ENCODE data around the gene CFAP157. TPM values are rescaled to one million over a fixed set of nuclear protein-coding genes. Genes with fewer than 3 reads are reported as not detected.

Gene CFAP157
- total RNA-seq, result 0.51 TPM in 1 of 2 replicates, not detected in the other

DNA sequence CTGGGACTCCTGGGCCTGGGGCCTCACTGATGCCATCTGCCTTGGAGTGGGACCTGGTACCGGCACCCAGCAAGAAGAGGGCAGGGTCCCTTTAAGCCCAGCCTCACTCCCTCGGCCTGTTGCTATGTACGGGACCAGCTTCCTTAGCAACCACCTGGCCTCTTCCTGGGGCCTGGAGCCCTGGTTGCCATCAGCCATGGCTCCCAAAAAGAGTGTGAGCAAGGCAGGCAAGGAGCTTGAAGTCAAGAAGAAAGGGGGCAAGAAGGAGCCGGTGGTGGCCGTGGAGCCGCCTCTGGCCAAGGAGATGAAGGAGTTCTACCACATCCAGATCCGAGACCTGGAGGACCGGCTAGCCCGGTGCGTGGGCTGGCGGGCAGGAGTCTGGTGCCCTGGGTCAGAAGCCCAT lies at the start of gene CFAP157:
TSS of gene CFAP157 (plus strand) at position 153 of the 406 bp plus-strand sequence. CDS start at position 197, 44 bp downstream.

DNA sequence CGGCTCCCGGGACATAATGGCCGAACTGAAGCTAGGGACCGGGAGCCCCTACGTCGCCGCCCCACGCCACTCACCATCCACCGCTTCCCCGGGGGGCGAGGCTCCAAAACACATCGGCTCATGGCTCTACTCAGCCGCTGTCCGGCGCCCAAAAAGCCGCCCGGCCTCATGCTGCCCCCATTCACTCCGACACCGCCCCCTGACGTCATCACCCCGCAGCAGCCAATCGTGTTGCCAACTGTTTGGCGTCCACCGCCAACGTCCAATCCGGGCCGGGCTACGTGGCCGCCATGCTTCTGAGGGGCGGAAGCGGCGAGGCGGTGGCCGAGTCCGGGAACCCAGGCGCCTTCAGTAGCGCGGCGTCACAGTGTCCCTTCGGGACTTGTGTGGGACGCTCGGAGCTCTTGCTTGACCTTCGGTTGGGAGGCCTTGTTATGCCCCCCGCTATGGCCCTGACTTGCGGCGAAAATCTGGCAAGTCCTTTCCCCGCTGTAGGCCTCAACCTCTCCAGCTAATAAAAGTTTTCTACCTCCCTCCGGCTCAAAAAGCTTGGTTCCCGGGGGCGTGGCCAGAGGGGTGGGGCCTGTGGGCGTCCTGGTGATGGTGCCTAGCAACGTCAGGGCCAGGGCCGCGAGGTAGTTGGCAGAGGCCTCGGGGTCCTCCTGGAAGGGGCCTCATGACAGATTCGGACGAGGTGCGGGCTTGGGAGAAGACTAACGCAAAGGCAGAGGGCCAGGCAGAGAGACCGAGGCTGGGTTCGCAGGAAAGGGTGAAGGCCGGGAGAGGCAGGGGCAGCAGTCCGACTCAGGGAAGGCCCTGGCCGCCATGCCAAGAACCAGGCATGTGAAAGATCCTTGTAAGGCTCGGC lies 8.9 kb downstream of the CFAP157 start, which contains the start of the genes PTRH1 and TTC16:
TSS of gene PTRH1 (minus strand) at position 194 of the 868 bp plus-strand sequence. CDS start at position 170, 24 bp downstream.
TSS of gene TTC16 (plus strand) at position 610 of the 868 bp plus-strand sequence. CDS start at position 677, 67 bp downstream.

DNA sequence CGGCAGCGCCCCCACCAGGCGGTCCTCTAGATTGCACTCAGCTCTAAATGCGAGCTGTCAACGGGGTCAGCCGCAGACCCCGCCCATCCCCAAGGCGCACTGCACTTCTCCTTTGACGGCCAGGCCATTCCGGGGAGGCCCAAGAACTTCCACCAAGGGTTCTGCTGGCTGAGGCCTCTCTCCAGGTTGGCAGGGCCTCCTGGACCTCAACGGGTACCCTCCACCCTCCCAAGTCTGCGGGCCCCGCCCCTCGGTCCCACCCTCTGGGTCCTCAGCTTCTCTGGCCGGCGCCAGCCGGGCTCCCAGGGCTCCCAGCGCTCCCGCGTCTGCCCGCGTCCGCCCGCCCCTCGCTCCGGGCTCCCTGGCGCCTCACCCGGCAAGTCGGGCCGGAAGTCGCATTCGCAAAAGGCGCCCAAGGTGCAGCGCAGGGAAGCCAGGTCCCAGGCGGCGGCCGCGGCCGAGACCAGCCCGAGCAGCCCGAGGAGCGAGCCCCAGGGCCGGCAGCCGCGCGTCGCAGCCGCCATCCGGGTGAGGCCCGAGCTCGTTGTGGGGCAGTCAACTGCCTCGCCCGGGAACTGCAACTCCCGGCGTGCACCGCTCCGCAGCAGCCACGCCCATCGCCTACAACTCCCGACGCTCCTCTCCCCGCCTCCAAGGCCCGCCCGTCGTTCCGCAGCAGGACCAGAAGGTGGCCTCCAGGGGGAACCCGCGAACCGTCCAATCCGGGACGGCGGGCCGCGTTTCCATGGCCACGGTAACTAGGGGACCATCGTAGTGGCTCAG lies 28.1 kb downstream of the CFAP157 start, which contains the start of gene TOR2A:
TSS of gene TOR2A (minus strand) at position 548 of the 783 bp plus-strand sequence. CDS start at position 524, 24 bp downstream.

Other genes starting within 250 kb of the CFAP157 start
- gene STXBP1, start 94.7 kb upstream of the CFAP157 start, total RNA-seq, result 20.5 and 31.7 TPM in 2 replicates
- gene PTRH1, start 8.7 kb downstream of the CFAP157 start, total RNA-seq, result 12.0 and 22.5 TPM in 2 replicates
- gene TTC16, start 9.1 kb downstream of the CFAP157 start, total RNA-seq, result not detected in 2 replicates
- gene TOR2A, start 28.3 kb downstream of the CFAP157 start, total RNA-seq, result 13.4 and 19.6 TPM in 2 replicates
- gene SH2D3C, start 71.7 kb downstream of the CFAP157 start, total RNA-seq, result 0.23 and 0.94 TPM in 2 replicates
- gene CDK9, start 79.0 kb downstream of the CFAP157 start, total RNA-seq, result 19.6 and 46.1 TPM in 2 replicates
- 55.2 and 63.8 TPM in 2 replicates for gene FPGS, start 95.9 kb downstream of the CFAP157 start, total RNA-seq
- 74.1 and 186 TPM in 2 replicates for gene ENG, start 147.7 kb downstream of the CFAP157 start, total RNA-seq
- 46.2 and 90.9 TPM in 2 replicates for gene AK1, start 170.7 kb downstream of the CFAP157 start, total RNA-seq
- gene ST6GALNAC6, start 192.6 kb downstream of the CFAP157 start, total RNA-seq, result 83.8 and 100 TPM in 2 replicates
- 47.5 and 59.7 TPM in 2 replicates for gene ST6GALNAC4, start 210.1 kb downstream of the CFAP157 start, total RNA-seq
- gene PIP5KL1, start 223.8 kb downstream of the CFAP157 start, total RNA-seq, result 7.9 and 8.9 TPM in 2 replicates
- 15.5 and 21.0 TPM in 2 replicates for gene DPM2, start 230.9 kb downstream of the CFAP157 start, total RNA-seq